Small intestine (tissue), 7 donors: Measurements from ENCODE around the gene CENPB. TPM values are rescaled to one million over a fixed set of nuclear protein-coding genes. Genes with fewer than 3 reads are reported as not detected.

ENCODE experiments used
- DNase-seq, 2 donors: peaks; one replicate each; pipeline versions ENCODE4 v3.0.0 to v3.0.0-alpha.2; 2013
- FAIRE-seq: peaks from 2 replicates; lab custom pipeline; 2012; peaks lifted over from hg19 to GRCh38; lab: Jason Lieb, UNC
- H3K27ac ChIP-seq, 3 donors: one replicate each; pipeline ENCODE4 v1.5.1; 2013; ENCODE audit warnings: low read length in 2 of 3, mild to moderate bottlenecking in 2 of 3, control low read depth in 1 of 3, inconsistent platforms in 1 of 3, low read depth in 1 of 3, moderate library complexity in 1 of 3
- H3K27me3 ChIP-seq, 3 donors: one replicate each; pipeline ENCODE4 v1.6.1; 2013; ENCODE audit warnings: low read length in 3 of 3, inconsistent platforms in 1 of 3; ENCODE audit not compliant: control insufficient read depth in 3 of 3, insufficient read depth in 3 of 3
- H3K36me3 ChIP-seq, 3 donors: one replicate each; pipeline ENCODE4 v1.6.1; 2013; ENCODE audit warnings: low read length in 3 of 3, inconsistent platforms in 1 of 3, low read depth in 1 of 3, mild to moderate bottlenecking in 1 of 3, moderate library complexity in 1 of 3; ENCODE audit not compliant: control insufficient read depth in 3 of 3, insufficient read depth in 2 of 3
- H3K4me1 ChIP-seq, 3 donors: one replicate each; pipeline ENCODE4 v1.6.1; 2013; ENCODE audit warnings: low read length in 2 of 3, inconsistent platforms in 1 of 3, low read depth in 1 of 3, mild to moderate bottlenecking in 1 of 3, moderate library complexity in 1 of 3; ENCODE audit not compliant: control insufficient read depth in 3 of 3, insufficient read depth in 2 of 3
- H3K4me3 ChIP-seq, 3 donors: one replicate each; pipeline ENCODE4 v1.5.1; 2013; ENCODE audit warnings: low read length in 3 of 3, control low read depth in 1 of 3, inconsistent platforms in 1 of 3, low read depth in 1 of 3, mild to moderate bottlenecking in 1 of 3, moderate library complexity in 1 of 3
- H3K9me3 ChIP-seq, 2 donors: one replicate each; pipeline ENCODE4 v1.6.1; 2013; ENCODE audit warnings: low read depth in 1 of 2, low read length in 1 of 2; ENCODE audit not compliant: control insufficient read depth in 2 of 2, insufficient read depth in 1 of 2
- WGBS, 3 donors: extraction: QIAGEN DNeasy Blood & Tissue Kit; methylation state at CpG; one replicate each; pipeline ENCODE4 v1.1.7; 2013; 5-methylcytosine and 5-hydroxymethylcytosine counted together
- polyA plus RNA-seq, 4 donors: library from polyadenylated mRNA; stranded (reverse) in 3 of 4; unstranded in 1 of 4; fragments of 200-250 nt in 3 of 4; fragments of 120-200 nt in 1 of 4; gene quantifications; one replicate each; pipeline versions ENCODE4 v1.2.1 to v1.2.3, GENCODE V29; 2013
- donor health status: healthy with polysubstance abuse.
- donor health status: control.
- donor health status: control.
- donor health status: Bipolar disorder and iron deficiency.
- donor health status: healthy.

CENPB gene
- polyA plus RNA-seq, 4 donors: 54.7 to 73.2 (median 60.5) TPM

- WGBS, 3 donors: 68 to 89% (median 82%) methylated on average over 2 of the region's 2 CpGs
- Histone ChIP-seq H3K27ac (no peak overlapping the region), H3K4me3 (no peak overlapping the region), H3K36me3 (peaks cover 0 to 24% (median 0%) of the 10 kb centered on the region in 3 donors), H3K4me1 (peaks cover 0 to 18% (median 4%) of the 10 kb centered on the region in 3 donors), H3K27me3 (peaks cover 0 to 10% (median 0%) of the 10 kb centered on the region in 3 donors), H3K9me3 (no peaks in the 10 kb centered on the region)
- FAIRE-seq: no peak
- no peak for DNase-seq
Measured at GRCh38 chr20:3743251-3743650, 43.3 kb downstream of the CENPB start.

DNA sequence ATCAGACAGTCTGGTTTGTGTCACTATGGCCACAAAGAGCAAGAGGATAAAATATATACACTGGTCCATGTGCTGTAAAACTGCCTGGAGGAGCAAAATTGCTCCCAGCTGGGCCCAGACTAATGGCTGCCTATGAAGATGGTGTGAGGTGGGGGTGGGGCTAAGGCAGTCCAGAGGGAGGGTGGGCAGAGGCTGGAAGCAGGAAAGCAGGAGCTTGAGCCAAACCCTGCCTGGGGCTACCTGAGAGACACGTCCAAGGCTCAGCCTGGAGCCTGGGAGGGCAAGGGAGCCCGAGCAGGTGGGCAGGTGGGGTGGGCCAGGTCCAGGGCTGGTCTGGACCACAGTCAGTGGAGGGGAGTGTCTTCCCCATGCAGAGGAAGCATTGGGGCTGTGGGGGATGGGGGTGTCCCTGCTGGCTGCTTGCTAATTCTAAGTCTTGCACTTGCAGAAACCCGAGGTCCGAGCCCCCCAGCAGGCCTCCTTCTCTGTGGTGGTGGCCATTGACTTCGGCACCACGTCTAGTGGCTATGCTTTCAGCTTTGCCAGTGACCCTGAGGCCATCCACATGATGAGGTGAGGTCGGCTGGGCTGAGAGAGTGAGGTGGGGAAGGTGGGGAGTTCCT lies 44.6 kb downstream of the CENPB start:
- H3K36me3 ChIP-seq: peaks cover 0 to 13% (median 0%) of the 10 kb centered on the region in 3 donors
- no peak for FAIRE-seq

DNA sequence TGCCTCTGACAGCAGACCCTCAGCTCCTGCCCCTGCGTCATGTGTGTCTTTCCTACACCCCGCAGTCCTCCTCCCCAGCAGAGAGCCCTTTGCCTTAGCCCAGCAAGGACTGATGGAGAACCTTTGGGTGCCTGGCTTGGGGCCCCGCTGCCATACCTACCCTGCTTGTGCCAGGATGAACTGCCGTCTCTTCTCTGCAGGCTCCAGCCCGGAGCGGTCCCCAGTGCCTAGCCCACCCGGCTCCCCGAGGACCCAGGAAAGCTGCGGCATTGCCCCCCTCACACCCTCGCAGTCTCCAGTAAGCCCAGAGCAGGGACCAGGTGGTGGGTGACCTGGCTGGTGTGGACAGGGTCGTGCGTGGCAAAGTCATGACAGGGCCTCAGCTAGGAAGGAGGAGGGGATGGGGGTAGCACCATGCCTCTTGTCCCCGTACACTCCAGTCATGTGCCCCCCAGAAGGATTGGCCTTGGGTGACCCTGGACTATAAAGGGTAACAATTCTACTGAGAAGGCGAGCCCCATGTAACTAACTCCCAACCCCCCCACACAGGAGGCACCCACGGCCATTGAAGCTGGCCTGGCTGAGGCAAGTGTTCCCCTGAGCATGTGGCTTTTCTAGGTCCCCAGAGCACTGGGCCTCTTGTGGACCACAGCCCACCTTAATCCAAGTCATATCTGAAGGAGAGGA lies 45.8 kb downstream of the CENPB start:
- no peaks in the 10 kb centered on the region for H3K9me3 ChIP-seq
- peaks cover 0 to 7% (median 0%) of the 10 kb centered on the region in 3 donors for H3K4me1 ChIP-seq
- peaks cover 0 to 10% (median 0%) of the 10 kb centered on the region in 3 donors for H3K27me3 ChIP-seq
- peaks cover 0 to 11% (median 0%) of the 10 kb centered on the region in 3 donors for H3K36me3 ChIP-seq
- FAIRE-seq: no peak
- no peak for DNase-seq
- no peak overlapping the region for H3K27ac ChIP-seq
- H3K4me3 ChIP-seq: no peak overlapping the region
- WGBS, 3 donors: 88 to 92% (median 92%) methylated on average over 15 of the region's 15 CpGs

More for the DNA sequence above, 44.6 kb downstream of the CENPB start:
- 78 to 83% (median 82%) methylated on average over 7 of the region's 7 CpGs for WGBS, 3 donors
- Histone ChIP-seq H3K4me3 (no peak overlapping the region), H3K9me3 (no peaks in the 10 kb centered on the region), H3K27me3 (peaks cover 0 to 10% (median 0%) of the 10 kb centered on the region in 3 donors), H3K4me1 (peaks cover 0 to 8% (median 2%) of the 10 kb centered on the region in 3 donors), H3K27ac (no peak overlapping the region)
- no peak for DNase-seq

- 71 to 78% (median 78%) methylated on average over 7 of the region's 7 CpGs for WGBS, 3 donors
- H3K4me1 ChIP-seq: peaks cover 0 to 7% (median 0%) of the 10 kb centered on the region in 3 donors
- no peak for DNase-seq
- H3K4me3 ChIP-seq: no peak overlapping the region
- H3K9me3 ChIP-seq: no peaks in the 10 kb centered on the region
- peaks cover 0 to 9% (median 0%) of the 10 kb centered on the region in 3 donors for H3K36me3 ChIP-seq
- H3K27me3 ChIP-seq: peaks cover 0 to 10% (median 0%) of the 10 kb centered on the region in 3 donors
- peak overlapping the region in 1 of 3 donors; percentile 20 for H3K27ac ChIP-seq
- FAIRE-seq: no peak
Measured at GRCh38 chr20:3739926-3740451, 46.6 kb downstream of the CENPB start.

GRCh38 chr20:3739054-3739925 lies 47.2 kb downstream of the CENPB start:
- Histone ChIP-seq H3K4me3 (no peak overlapping the region), H3K9me3 (no peaks in the 10 kb centered on the region), H3K36me3 (peaks cover 0 to 9% (median 0%) of the 10 kb centered on the region in 3 donors), H3K27me3 (peaks cover 0 to 3% (median 0%) of the 10 kb centered on the region in 3 donors), H3K4me1 (peaks cover 0 to 7% (median 0%) of the 10 kb centered on the region in 3 donors), H3K27ac (peak overlapping the region in 1 of 3 donors; percentile 20)
- FAIRE-seq (no peak), DNase-seq (no peak)
- 76 to 80% (median 79%) methylated on average over 19 of the region's 19 CpGs for WGBS, 3 donors

DNA sequence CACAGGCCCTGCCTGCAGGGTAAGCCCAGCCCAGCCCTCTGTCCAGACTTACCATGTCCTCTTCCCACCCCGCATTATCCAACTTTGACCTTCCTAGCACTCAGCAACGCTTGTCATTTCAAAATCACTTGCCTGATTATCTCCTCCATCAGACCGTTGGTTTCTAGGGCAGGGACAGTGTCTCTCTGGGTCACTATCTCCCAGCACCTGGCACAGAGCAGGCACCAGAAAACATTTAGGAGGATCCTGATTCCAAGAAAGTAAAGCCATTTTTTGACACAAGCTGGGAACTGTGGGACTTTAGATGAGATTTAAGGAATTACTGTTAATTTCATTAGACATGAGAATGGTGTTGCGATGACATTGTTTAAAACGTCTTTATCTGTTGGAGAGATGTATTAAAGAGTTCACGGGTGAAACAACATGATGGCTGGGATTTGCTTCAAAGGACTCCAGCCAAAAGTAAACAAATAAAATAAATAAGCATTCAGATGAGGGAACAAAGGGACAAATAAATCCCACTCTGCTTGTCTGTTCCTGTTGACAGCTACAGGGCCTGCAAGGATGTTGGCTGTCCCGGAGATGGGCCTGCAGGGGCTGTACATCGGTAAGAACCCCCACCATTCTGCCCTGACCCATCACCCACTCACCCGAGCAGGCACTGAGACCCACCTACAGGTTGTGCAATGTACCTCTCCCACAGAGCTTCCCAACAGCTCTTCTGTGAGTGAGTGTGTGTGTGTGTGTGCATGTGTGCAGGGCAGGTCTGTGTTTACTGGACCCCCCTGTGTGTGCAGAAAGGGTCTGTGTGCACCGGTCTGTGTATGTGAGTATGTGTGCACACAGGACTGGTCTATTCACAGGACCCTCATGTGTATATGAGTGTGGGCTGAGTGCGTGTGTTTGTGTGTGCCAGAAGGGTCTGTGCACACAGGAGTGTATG lies 48.2 kb downstream of the CENPB start:
- no peaks in the 10 kb centered on the region for H3K9me3 ChIP-seq
- H3K4me1 ChIP-seq: peaks cover 0 to 10% (median 0%) of the 10 kb centered on the region in 3 donors
- H3K4me3 ChIP-seq: no peak overlapping the region
- H3K27me3 ChIP-seq: peaks cover 0 to 4% (median 0%) of the 10 kb centered on the region in 3 donors
- DNase-seq (no peak), FAIRE-seq (no peak)
- H3K27ac ChIP-seq: no peak overlapping the region
- H3K36me3 ChIP-seq: peaks cover 0 to 9% (median 0%) of the 10 kb centered on the region in 3 donors
- WGBS, 3 donors: 61 to 64% (median 63%) methylated on average over 11 of the region's 11 CpGs

DNA sequence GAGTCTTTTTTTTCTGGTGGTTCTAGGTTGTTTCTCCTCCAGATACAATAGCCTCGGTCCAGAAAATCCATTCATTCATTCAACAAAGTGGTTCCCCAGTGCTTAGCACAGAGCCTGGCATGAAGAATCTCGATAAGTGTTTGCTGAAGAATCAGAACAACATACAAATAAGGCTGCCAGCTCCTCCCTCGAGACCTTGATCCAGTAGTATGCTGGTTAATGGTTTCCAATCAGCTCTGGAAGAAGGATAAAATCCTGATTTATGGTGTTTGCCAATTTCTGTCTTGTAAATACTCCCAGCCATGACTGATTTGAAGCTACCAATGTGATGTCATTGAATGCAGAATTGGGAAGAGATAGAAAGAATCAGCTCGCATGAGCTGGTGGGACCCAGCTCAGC lies 50.8 kb downstream of the CENPB start:
- Histone ChIP-seq H3K27me3 (peaks cover 2 to 24% (median 6%) of the 10 kb centered on the region in 3 donors), H3K9me3 (no peaks in the 10 kb centered on the region), H3K27ac (no peak overlapping the region), H3K4me3 (no peak overlapping the region), H3K36me3 (peaks cover 0 to 7% (median 0%) of the 10 kb centered on the region in 3 donors), H3K4me1 (peaks cover 0 to 13% (median 0%) of the 10 kb centered on the region in 3 donors)
- WGBS, 3 donors: 32 to 62% (median 42%) methylated on average over 4 of the region's 4 CpGs
- FAIRE-seq (no peak), DNase-seq (no peak)
